Activated CD4-positive, alpha-beta T cell treated with anti-CD3 and anti-CD28 coated beads, Interleukin-2, amount 10 ng/mL, durations not matched to agents 7 days and 5 days (primary cell): ENCODE data around the gene SCUBE1. TPM values are rescaled to one million over a fixed set of nuclear protein-coding genes. Genes with fewer than 3 reads are reported as not detected.

Experiments
- CTCF ChIA-PET: fragments of 350-600 bp; sonication (Branson Sonifier 250); formaldehyde crosslinking; loops from one replicate; lab custom pipeline; 2021; ENCODE audit warnings: antibody characterized with exemption; lab: Charles Lee
- POLR2A ChIA-PET: fragments of 350-600 bp; sonication (Branson Sonifier 250); formaldehyde crosslinking; loops from one replicate; lab custom pipeline; 2021; ENCODE audit warnings: antibody characterized with exemption; lab: Charles Lee
- DNase-seq: peaks from one replicate; pipeline ENCODE4 v3.0.0-alpha.2; 2020
- H3K27ac Mint-ChIP-seq: one replicate; pipeline ENCODE4 v1.8.0; 2021; ENCODE audit warnings: mild to moderate bottlenecking, moderate library complexity, mixed read lengths
- H3K27me3 Mint-ChIP-seq: one replicate; pipeline ENCODE4 v1.8.0; 2021; ENCODE audit warnings: mixed read lengths
- H3K36me3 Mint-ChIP-seq: one replicate; pipeline ENCODE4 v1.8.0; 2021; ENCODE audit warnings: low read depth, mixed read lengths
- H3K4me1 Mint-ChIP-seq: one replicate; pipeline ENCODE4 v1.8.0; 2021; ENCODE audit warnings: mixed read lengths
- H3K4me3 Mint-ChIP-seq: one replicate; pipeline ENCODE4 v1.8.0; 2021; ENCODE audit warnings: mild to moderate bottlenecking, moderate library complexity, mixed read lengths
- H3K9me3 Mint-ChIP-seq: one replicate; pipeline ENCODE4 v1.8.0; 2021; ENCODE audit warnings: mixed read lengths
- total RNA-seq, 2 experiments: library from RNA; stranded (reverse); gene quantifications; one replicate each; pipeline ENCODE4 v1.2.3, GENCODE V29; 2021

The SCUBE1 gene
- total RNA-seq, 2 experiments from 2014 or later = not detected

- H3K4me3 Mint-ChIP-seq = no peak overlapping the region
- peak; percentile 70 for DNase-seq
- H3K9me3 Mint-ChIP-seq = no peaks in the 10 kb centered on the region
- POLR2A ChIA-PET = interaction anchor here (0.9 kb wide), 1 partner anchor 82 kb away, joined by 3 read pairs; no protein-coding TSS in a partner anchor
- peaks cover 31% of the 10 kb centered on the region for H3K27me3 Mint-ChIP-seq
- no peaks in the 10 kb centered on the region for H3K36me3 Mint-ChIP-seq
- no peak overlapping the region for H3K27ac Mint-ChIP-seq
- peaks cover 17% of the 10 kb centered on the region for H3K4me1 Mint-ChIP-seq
- CTCF ChIA-PET = interaction anchor here (0.6 to 3.0 kb wide), 31 partner anchors 8 to 159 kb away, joined by 3 to 30 read pairs (median 4); partner anchors contain the start of gene TTLL12
Measured at GRCh38 chr22:43346521-43346929, 3.4 kb upstream of the SCUBE1 start.

- no peak overlapping the region for H3K27ac Mint-ChIP-seq
- H3K36me3 Mint-ChIP-seq = no peaks in the 10 kb centered on the region
- CTCF ChIA-PET = interaction anchor here (0.5 to 3.0 kb wide), 30 partner anchors 8 to 196 kb away, joined by 3 to 30 read pairs (median 4); partner anchors contain the start of gene TTLL12
- peaks cover 17% of the 10 kb centered on the region for H3K4me1 Mint-ChIP-seq
- DNase-seq = no peak
- POLR2A ChIA-PET = interaction anchor here (0.9 kb wide), 1 partner anchor 82 kb away, joined by 3 read pairs; no protein-coding TSS in a partner anchor
- no peaks in the 10 kb centered on the region for H3K9me3 Mint-ChIP-seq
- H3K27me3 Mint-ChIP-seq = peaks cover 38% of the 10 kb centered on the region
- H3K4me3 Mint-ChIP-seq = no peak overlapping the region
Measured at GRCh38 chr22:43345761-43346301, 2.7 kb upstream of the SCUBE1 start.

- POLR2A ChIA-PET = no interaction called here
- Mint-ChIP-seq H3K36me3 (no peaks in the 10 kb centered on the region), H3K27ac (no peak overlapping the region), H3K27me3 (peaks cover 42% of the 10 kb centered on the region), H3K4me1 (peaks cover 17% of the 10 kb centered on the region), H3K4me3 (no peak overlapping the region), H3K9me3 (no peaks in the 10 kb centered on the region)
- CTCF ChIA-PET = interaction anchor here (0.5 to 3.0 kb wide), 18 partner anchors 7 to 196 kb away, joined by 3 to 30 read pairs (median 4); partner anchors contain the start of gene TTLL12
- no peak for DNase-seq
Measured at GRCh38 chr22:43345356-43345755, 2.2 kb upstream of the SCUBE1 start.

GRCh38 chr22:43344520-43344787 is 1.3 kb upstream of the SCUBE1 start:
- Mint-ChIP-seq H3K4me1 (peaks cover 17% of the 10 kb centered on the region), H3K36me3 (no peaks in the 10 kb centered on the region), H3K4me3 (no peak overlapping the region), H3K27me3 (peaks cover 45% of the 10 kb centered on the region), H3K27ac (no peak overlapping the region), H3K9me3 (no peaks in the 10 kb centered on the region)
- CTCF ChIA-PET = interaction anchor here (0.6 to 1.3 kb wide), 5 partner anchors 52 to 77 kb away, joined by 3 read pairs; no protein-coding TSS in a partner anchor
- DNase-seq = no peak
- POLR2A ChIA-PET = no interaction called here

GRCh38 chr22:43343670-43344519 is 723 bp upstream of the SCUBE1 start:
- H3K36me3 Mint-ChIP-seq = no peaks in the 10 kb centered on the region
- H3K9me3 Mint-ChIP-seq = no peaks in the 10 kb centered on the region
- peaks cover 17% of the 10 kb centered on the region for H3K4me1 Mint-ChIP-seq
- no peak overlapping the region for H3K27ac Mint-ChIP-seq
- CTCF ChIA-PET = interaction anchor here (0.6 to 1.3 kb wide), 4 partner anchors 54 to 77 kb away, joined by 3 read pairs; no protein-coding TSS in a partner anchor
- peaks cover 45% of the 10 kb centered on the region for H3K27me3 Mint-ChIP-seq
- H3K4me3 Mint-ChIP-seq = no peak overlapping the region
- POLR2A ChIA-PET = no interaction called here
- DNase-seq = no peak

- peaks cover 17% of the 10 kb centered on the region for H3K4me1 Mint-ChIP-seq
- no peak overlapping the region for H3K27ac Mint-ChIP-seq
- H3K9me3 Mint-ChIP-seq = no peaks in the 10 kb centered on the region
- H3K27me3 Mint-ChIP-seq = peaks cover 40% of the 10 kb centered on the region
- ChIA-PET POLR2A (no interaction called here), CTCF (no interaction called here)
- no peaks in the 10 kb centered on the region for H3K36me3 Mint-ChIP-seq
- H3K4me3 Mint-ChIP-seq = no peak overlapping the region
- no peak for DNase-seq
Measured at GRCh38 chr22:43342347-43343261, 568 bp downstream of the SCUBE1 start.

- ChIA-PET CTCF (interaction anchor here (1.5 kb wide), 1 partner anchor 154 kb away, joined by 3 read pairs; no protein-coding TSS in a partner anchor), POLR2A (no interaction called here)
- H3K4me3 Mint-ChIP-seq = no peak overlapping the region
Measured at GRCh38 chr22:43341565-43341964, 1.6 kb downstream of the SCUBE1 start.

GRCh38 chr22:43338766-43339345 is 4.3 kb downstream of the SCUBE1 start:
- ChIA-PET POLR2A (no interaction called here), CTCF (no interaction called here)
- DNase-seq = no peak
- H3K36me3 Mint-ChIP-seq = no peaks in the 10 kb centered on the region
- peaks cover 4% of the 10 kb centered on the region for H3K4me1 Mint-ChIP-seq
- no peak overlapping the region for H3K27ac Mint-ChIP-seq
- no peak overlapping the region for H3K4me3 Mint-ChIP-seq
- H3K27me3 Mint-ChIP-seq = peaks cover 25% of the 10 kb centered on the region
- H3K9me3 Mint-ChIP-seq = no peaks in the 10 kb centered on the region

More at GRCh38 chr22:43341565-43341964, 1.6 kb downstream of the SCUBE1 start:
- no peak overlapping the region for H3K27ac Mint-ChIP-seq
- peaks cover 17% of the 10 kb centered on the region for H3K4me1 Mint-ChIP-seq
- no peaks in the 10 kb centered on the region for H3K9me3 Mint-ChIP-seq
- peaks cover 37% of the 10 kb centered on the region for H3K27me3 Mint-ChIP-seq
- H3K36me3 Mint-ChIP-seq = no peaks in the 10 kb centered on the region
- DNase-seq = no peak

- peaks cover 23% of the 10 kb centered on the region for H3K27me3 Mint-ChIP-seq
- H3K4me3 Mint-ChIP-seq = no peak overlapping the region
- H3K9me3 Mint-ChIP-seq = no peaks in the 10 kb centered on the region
- peaks cover 4% of the 10 kb centered on the region for H3K4me1 Mint-ChIP-seq
- H3K36me3 Mint-ChIP-seq = no peaks in the 10 kb centered on the region
- POLR2A ChIA-PET = no interaction called here
- CTCF ChIA-PET = interaction anchor here (0.9 to 1.4 kb wide), 3 partner anchors 8 to 110 kb away, joined by 3 read pairs; no protein-coding TSS in a partner anchor
- no peak for DNase-seq
- H3K27ac Mint-ChIP-seq = no peak overlapping the region
Measured at GRCh38 chr22:43337946-43338345, 5.2 kb downstream of the SCUBE1 start.

- ChIA-PET CTCF (interaction anchor here (0.6 to 1.4 kb wide), 5 partner anchors 9 to 653 kb away, joined by 3 to 6 read pairs (median 3); no protein-coding TSS in a partner anchor), POLR2A (no interaction called here)
- Mint-ChIP-seq H3K36me3 (no peaks in the 10 kb centered on the region), H3K4me1 (peaks cover 2% of the 10 kb centered on the region), H3K27me3 (peaks cover 21% of the 10 kb centered on the region), H3K27ac (no peak overlapping the region), H3K9me3 (no peaks in the 10 kb centered on the region), H3K4me3 (no peak overlapping the region)
- DNase-seq = no peak
Measured at GRCh38 chr22:43337385-43337784, 5.8 kb downstream of the SCUBE1 start.

- H3K4me3 Mint-ChIP-seq = no peak overlapping the region
- CTCF ChIA-PET = no interaction called here
- no peaks in the 10 kb centered on the region for H3K36me3 Mint-ChIP-seq
- H3K4me1 Mint-ChIP-seq = peaks cover 8% of the 10 kb centered on the region
- POLR2A ChIA-PET = no interaction called here
- no peak overlapping the region for H3K27ac Mint-ChIP-seq
- H3K9me3 Mint-ChIP-seq = no peaks in the 10 kb centered on the region
- DNase-seq = no peak
- H3K27me3 Mint-ChIP-seq = no peaks in the 10 kb centered on the region
Measured at GRCh38 chr22:43334378-43334777, 8.8 kb downstream of the SCUBE1 start.

GRCh38 chr22:43333978-43334377 is 9.2 kb downstream of the SCUBE1 start:
- ChIA-PET POLR2A (no interaction called here), CTCF (no interaction called here)
- no peaks in the 10 kb centered on the region for H3K36me3 Mint-ChIP-seq
- H3K27me3 Mint-ChIP-seq = no peaks in the 10 kb centered on the region
- no peak overlapping the region for H3K27ac Mint-ChIP-seq
- no peak for DNase-seq
- peaks cover 8% of the 10 kb centered on the region for H3K4me1 Mint-ChIP-seq
- H3K9me3 Mint-ChIP-seq = no peaks in the 10 kb centered on the region
- no peak overlapping the region for H3K4me3 Mint-ChIP-seq
